DND-41 (cell line): ENCODE measurements around the gene REEP6.

ENCODE experiments used
- EZH2 ChIP-seq: IDR thresholded peaks from 3 replicates; pipeline ENCODE4 v1.6.1; 2012; ENCODE audit warnings: borderline replicate concordance, low read depth, mild to moderate bottlenecking, moderate library complexity, low read length, inconsistent platforms; ENCODE audit not compliant: severe bottlenecking
- TF ChIP-seq, protein P1 (sequence below): IDR thresholded peaks from 2 replicates; pipeline ENCODE4 v1.5.1; 2012; ENCODE audit warnings: borderline replicate concordance, low read length, moderate library complexity, mild to moderate bottlenecking; ENCODE audit not compliant: poor library complexity, severe bottlenecking; ENCODE audit errors: extremely low read depth

DNA sequence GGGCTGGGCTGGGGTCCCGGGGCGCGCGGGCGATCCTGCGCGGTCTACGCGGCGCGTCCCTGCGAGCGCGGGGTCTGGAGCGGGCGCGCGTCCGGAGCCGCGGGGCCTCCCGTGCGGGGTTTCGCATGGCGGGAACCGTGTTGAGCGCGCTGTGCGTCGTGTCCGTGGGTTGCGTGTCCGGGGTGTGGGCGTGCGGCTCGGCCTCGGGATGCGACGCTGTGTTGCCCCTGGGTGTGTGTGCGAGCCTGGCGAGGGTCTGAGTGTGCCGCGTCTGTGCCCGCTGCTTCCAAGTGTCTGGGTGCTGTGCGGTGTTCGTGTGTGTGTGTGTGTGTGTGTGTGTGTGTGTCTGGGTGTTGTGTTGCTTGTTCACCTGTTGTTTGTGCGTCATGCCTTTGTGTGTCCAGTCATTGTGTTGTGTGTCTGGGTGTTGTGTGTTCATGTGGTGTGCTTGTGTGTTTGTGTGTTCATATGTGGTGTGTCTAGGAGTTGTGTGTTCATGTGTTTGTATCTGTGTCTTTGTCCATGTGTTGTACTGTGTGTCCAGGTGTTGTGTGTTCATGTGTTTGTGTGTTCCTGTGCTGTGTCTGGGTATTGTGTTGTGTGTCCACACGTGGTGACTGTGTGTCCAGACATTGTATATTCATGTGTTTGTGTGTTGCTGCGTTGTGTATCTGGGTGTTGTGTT is 33.4 kb downstream of the REEP6 start:
- TF ChIP-seq, protein P1, sequence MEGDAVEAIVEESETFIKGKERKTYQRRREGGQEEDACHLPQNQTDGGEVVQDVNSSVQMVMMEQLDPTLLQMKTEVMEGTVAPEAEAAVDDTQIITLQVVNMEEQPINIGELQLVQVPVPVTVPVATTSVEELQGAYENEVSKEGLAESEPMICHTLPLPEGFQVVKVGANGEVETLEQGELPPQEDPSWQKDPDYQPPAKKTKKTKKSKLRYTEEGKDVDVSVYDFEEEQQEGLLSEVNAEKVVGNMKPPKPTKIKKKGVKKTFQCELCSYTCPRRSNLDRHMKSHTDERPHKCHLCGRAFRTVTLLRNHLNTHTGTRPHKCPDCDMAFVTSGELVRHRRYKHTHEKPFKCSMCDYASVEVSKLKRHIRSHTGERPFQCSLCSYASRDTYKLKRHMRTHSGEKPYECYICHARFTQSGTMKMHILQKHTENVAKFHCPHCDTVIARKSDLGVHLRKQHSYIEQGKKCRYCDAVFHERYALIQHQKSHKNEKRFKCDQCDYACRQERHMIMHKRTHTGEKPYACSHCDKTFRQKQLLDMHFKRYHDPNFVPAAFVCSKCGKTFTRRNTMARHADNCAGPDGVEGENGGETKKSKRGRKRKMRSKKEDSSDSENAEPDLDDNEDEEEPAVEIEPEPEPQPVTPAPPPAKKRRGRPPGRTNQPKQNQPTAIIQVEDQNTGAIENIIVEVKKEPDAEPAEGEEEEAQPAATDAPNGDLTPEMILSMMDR, result no peak
- TF ChIP-seq EZH2, result no peak
